Measurements from ENCODE around the gene LSM4. TPM values are rescaled to one million over a fixed set of nuclear protein-coding genes. Genes with fewer than 3 reads are reported as not detected.

The LSM4 gene
- total RNA-seq, 4 donors from 2014 or later = 94.3 to 218 (median 175) TPM

- in situ Hi-C loops (cut with MboI; ENCODE audit: low pct_ligation_motif_present in 1 of 4, low pct_unique_long_range_greater_than_20kb in 1 of 4, low sequenced_read_pairs in 3 of 4) = no loop called here
- Histone ChIP-seq H3K4me3 (no peak overlapping the region), H3K9me3 (no peaks in the 10 kb centered on the region), H3K27me3 (no peaks in the 10 kb centered on the region), H3K36me3 (no peaks in the 10 kb centered on the region), H3K4me1 (peaks cover 10 to 43% (median 30%) of the 10 kb centered on the region in 4 donors), H3K27ac (peak overlapping the region; percentile 95 to 99 (median 96))
- 58 to 78% methylated on average over 8 to 12 of the region's 12 CpGs for WGBS, 2 donors (ENCODE audit: low coverage in 1 of 2)
- no peak for TF ChIP-seq POLR2A (IDR thresholded peaks at IDR 0.05)
- no peak for TF ChIP-seq POLR2AphosphoS5 (IDR thresholded peaks at IDR 0.05)
- TF ChIP-seq EP300 (IDR thresholded peaks at IDR 0.05; ENCODE audit: low read depth) = no peak
- TF ChIP-seq, protein P1, sequence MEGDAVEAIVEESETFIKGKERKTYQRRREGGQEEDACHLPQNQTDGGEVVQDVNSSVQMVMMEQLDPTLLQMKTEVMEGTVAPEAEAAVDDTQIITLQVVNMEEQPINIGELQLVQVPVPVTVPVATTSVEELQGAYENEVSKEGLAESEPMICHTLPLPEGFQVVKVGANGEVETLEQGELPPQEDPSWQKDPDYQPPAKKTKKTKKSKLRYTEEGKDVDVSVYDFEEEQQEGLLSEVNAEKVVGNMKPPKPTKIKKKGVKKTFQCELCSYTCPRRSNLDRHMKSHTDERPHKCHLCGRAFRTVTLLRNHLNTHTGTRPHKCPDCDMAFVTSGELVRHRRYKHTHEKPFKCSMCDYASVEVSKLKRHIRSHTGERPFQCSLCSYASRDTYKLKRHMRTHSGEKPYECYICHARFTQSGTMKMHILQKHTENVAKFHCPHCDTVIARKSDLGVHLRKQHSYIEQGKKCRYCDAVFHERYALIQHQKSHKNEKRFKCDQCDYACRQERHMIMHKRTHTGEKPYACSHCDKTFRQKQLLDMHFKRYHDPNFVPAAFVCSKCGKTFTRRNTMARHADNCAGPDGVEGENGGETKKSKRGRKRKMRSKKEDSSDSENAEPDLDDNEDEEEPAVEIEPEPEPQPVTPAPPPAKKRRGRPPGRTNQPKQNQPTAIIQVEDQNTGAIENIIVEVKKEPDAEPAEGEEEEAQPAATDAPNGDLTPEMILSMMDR (IDR thresholded peaks at IDR 0.05) = no peak
- intact Hi-C loops (cut with DNase I; ENCODE audit: low total_unique reads) = no loop called here
- DNase-seq = no peak
Measured at GRCh38 chr19:18289471-18290301, 33.2 kb downstream of the LSM4 start.

GRCh38 chr19:18287836-18288772 is 34.8 kb downstream of the LSM4 start:
- DNase-seq = no peak
- no peaks in the 10 kb centered on the region for H3K27me3 ChIP-seq
- no peak overlapping the region for H3K4me3 ChIP-seq
- H3K36me3 ChIP-seq = no peaks in the 10 kb centered on the region
- H3K9me3 ChIP-seq = no peaks in the 10 kb centered on the region
- peaks cover 14 to 41% (median 29%) of the 10 kb centered on the region in 4 donors for H3K4me1 ChIP-seq
- TF ChIP-seq POLR2A (IDR thresholded peaks at IDR 0.05) (no peak), POLR2AphosphoS5 (IDR thresholded peaks at IDR 0.05) (no peak), EP300 (IDR thresholded peaks at IDR 0.05; ENCODE audit: low read depth) (no peak)
- TF ChIP-seq, protein P1 (IDR thresholded peaks at IDR 0.05) = no peak
- intact Hi-C loops (cut with DNase I; ENCODE audit: low total_unique reads) = no loop called here
- H3K27ac ChIP-seq = peak overlapping the region in 3 of 4 donors; percentile 62 to 67 (median 64)
- 74 to 83% methylated on average over 2 to 17 of the region's 26 CpGs for WGBS, 2 donors (ENCODE audit: low coverage in 1 of 2)
- in situ Hi-C loops (cut with MboI; ENCODE audit: low pct_ligation_motif_present in 1 of 4, low pct_unique_long_range_greater_than_20kb in 1 of 4, low sequenced_read_pairs in 3 of 4) = no loop called here

DNA sequence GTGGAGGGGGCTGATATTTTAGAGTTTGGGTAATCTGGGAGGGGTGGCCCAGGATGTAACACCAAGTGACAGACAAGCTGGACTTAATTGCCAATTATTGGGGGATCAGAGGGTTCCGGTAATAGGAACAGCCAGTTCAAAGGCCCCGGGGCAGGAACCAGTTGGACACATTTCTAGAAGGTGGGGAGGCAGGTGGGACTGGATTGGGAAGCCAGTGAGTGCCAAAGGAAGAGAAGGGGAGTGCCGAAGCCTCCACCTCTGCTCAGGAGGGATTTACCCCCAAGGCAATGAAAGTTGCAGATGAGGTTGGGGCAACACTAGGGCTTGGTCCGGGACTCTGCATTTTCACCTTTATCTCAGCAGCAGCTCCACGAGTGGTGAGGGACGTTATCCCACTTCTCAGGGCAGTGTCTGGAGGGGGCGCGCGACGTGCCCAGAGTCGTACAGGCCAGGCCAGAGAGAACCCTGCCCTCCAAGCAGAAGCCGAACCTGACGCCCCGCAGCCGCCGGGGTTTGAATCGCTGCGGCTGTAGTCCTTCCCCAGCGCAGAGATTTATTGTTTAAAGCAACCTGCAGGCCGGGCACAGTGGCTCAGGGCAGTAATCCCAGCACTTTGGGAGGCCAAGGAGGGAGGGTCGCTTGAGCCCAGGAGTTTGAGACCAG is 35.8 kb downstream of the LSM4 start:
- H3K27me3 ChIP-seq = no peaks in the 10 kb centered on the region
- intact Hi-C loops (cut with DNase I; ENCODE audit: low total_unique reads) (no loop called here), in situ Hi-C loops (cut with MboI; ENCODE audit: low pct_ligation_motif_present in 1 of 4, low pct_unique_long_range_greater_than_20kb in 1 of 4, low sequenced_read_pairs in 3 of 4) (no loop called here)
- no peaks in the 10 kb centered on the region for H3K36me3 ChIP-seq
- H3K9me3 ChIP-seq = no peaks in the 10 kb centered on the region
- DNase-seq = no peak
- peak overlapping the region in 3 of 4 donors; percentile 62 to 67 (median 64) for H3K27ac ChIP-seq
- no peak overlapping the region for H3K4me3 ChIP-seq
- H3K4me1 ChIP-seq = peaks cover 24 to 40% (median 30%) of the 10 kb centered on the region in 4 donors
- 75 to 83% methylated on average over 1 to 19 of the region's 21 CpGs for WGBS, 2 donors (ENCODE audit: low coverage in 1 of 2)
- TF ChIP-seq EP300 (IDR thresholded peaks at IDR 0.05; ENCODE audit: low read depth) (no peak), POLR2AphosphoS5 (IDR thresholded peaks at IDR 0.05) (no peak), POLR2A (IDR thresholded peaks at IDR 0.05) (no peak)
- TF ChIP-seq, protein P1 (IDR thresholded peaks at IDR 0.05) = no peak
